Peyer's patch (tissue), 4 donors: Measurements from ENCODE around the gene GPR162. TPM values are rescaled to one million over a fixed set of nuclear protein-coding genes. Genes with fewer than 3 reads are reported as not detected.

Experiments
- DNase-seq, 3 donors: peaks; one replicate each; pipeline ENCODE4 v3.0.0-alpha.2; 2017 to 2019
- H3K27ac ChIP-seq, 4 donors: fragments of 200-600 bp; sonication (generic); one replicate each; pipeline ENCODE4 v1.5.1; 2016 to 2019
- H3K27me3 ChIP-seq, 2 donors: fragments of 200-600 bp; sonication (generic); one replicate each; pipeline ENCODE4 v1.5.1; 2019
- H3K36me3 ChIP-seq, 3 donors: fragments of 200-600 bp; sonication (generic); one replicate each; pipeline ENCODE4 v1.5.1; 2016 to 2019
- H3K4me1 ChIP-seq, 4 donors: fragments of 200-600 bp; sonication (generic); one replicate each; pipeline ENCODE4 v1.5.1; 2016 to 2019
- H3K4me3 ChIP-seq, 4 donors: fragments of 200-600 bp; sonication (generic); 1 replicate in 3 of 4; 2 replicates in 1 of 4; pipeline ENCODE4 v1.5.1; 2016 to 2019; ENCODE audit warnings: mild to moderate bottlenecking in 1 of 4
- H3K9me3 ChIP-seq, 4 donors: fragments of 200-600 bp; sonication (generic); one replicate each; pipeline ENCODE4 v1.5.1; 2016 to 2019; ENCODE audit warnings: mild to moderate bottlenecking in 1 of 4
- POLR2A ChIP-seq, 2 donors: fragments of 450-650 bp; IDR thresholded peaks; one replicate each; pipeline ENCODE4 v1.5.1; 2017; ENCODE audit warnings: antibody characterized with exemption in 2 of 2, mild to moderate bottlenecking in 2 of 2, moderate library complexity in 2 of 2
- total RNA-seq, 4 donors: library from RNA; depleted of rRNA; stranded (reverse); fragments of >200 nt; gene quantifications; one replicate each; pipeline ENCODE4 v1.1.0, GENCODE V29; 2016
- TF ChIP-seq, protein P1 (sequence below), 6 experiments: fragments of 450-650 bp in 4 of 6; fragments of 200-600 bp in 2 of 6; sonication (generic) in 1 of 6; IDR thresholded peaks; one replicate each; pipeline ENCODE4 v1.5.1; 2017 to 2019; ENCODE audit warnings: antibody characterized with exemption in 6 of 6, mild to moderate bottlenecking in 3 of 6, moderate library complexity in 1 of 6

GPR162 gene
- total RNA-seq, 4 donors from 2014 or later = 2.5 to 11.6 (median 4.1) TPM; not detected in 1

DNA sequence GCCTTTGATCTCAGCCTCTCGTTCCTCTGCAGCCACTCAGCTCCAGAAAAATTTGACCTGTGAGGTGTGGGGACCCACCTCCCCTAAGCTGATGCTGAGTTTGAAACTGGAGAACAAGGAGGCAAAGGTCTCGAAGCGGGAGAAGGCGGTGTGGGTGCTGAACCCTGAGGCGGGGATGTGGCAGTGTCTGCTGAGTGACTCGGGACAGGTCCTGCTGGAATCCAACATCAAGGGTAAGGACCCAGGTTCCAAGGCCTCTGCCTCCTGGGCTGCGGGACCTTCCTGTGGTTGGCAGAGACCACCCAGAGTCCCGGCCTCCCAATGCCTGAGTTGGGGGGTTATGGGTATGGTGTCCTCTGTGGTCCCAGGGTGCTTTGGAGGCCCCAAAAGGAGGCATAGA lies 4.5 kb upstream of the GPR162 start:
- no peak overlapping the region for H3K27ac ChIP-seq
- no peaks in the 10 kb centered on the region for H3K4me1 ChIP-seq
- DNase-seq = no peak
- no peaks in the 10 kb centered on the region for H3K9me3 ChIP-seq
- H3K36me3 ChIP-seq = no peaks in the 10 kb centered on the region
- no peaks in the 10 kb centered on the region for H3K27me3 ChIP-seq
- no peak for TF ChIP-seq POLR2A (IDR thresholded peaks at IDR 0.05)
- TF ChIP-seq, protein P1, sequence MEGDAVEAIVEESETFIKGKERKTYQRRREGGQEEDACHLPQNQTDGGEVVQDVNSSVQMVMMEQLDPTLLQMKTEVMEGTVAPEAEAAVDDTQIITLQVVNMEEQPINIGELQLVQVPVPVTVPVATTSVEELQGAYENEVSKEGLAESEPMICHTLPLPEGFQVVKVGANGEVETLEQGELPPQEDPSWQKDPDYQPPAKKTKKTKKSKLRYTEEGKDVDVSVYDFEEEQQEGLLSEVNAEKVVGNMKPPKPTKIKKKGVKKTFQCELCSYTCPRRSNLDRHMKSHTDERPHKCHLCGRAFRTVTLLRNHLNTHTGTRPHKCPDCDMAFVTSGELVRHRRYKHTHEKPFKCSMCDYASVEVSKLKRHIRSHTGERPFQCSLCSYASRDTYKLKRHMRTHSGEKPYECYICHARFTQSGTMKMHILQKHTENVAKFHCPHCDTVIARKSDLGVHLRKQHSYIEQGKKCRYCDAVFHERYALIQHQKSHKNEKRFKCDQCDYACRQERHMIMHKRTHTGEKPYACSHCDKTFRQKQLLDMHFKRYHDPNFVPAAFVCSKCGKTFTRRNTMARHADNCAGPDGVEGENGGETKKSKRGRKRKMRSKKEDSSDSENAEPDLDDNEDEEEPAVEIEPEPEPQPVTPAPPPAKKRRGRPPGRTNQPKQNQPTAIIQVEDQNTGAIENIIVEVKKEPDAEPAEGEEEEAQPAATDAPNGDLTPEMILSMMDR (IDR thresholded peaks at IDR 0.05) = no peak
- no peak overlapping the region for H3K4me3 ChIP-seq

- TF ChIP-seq, protein P1 (IDR thresholded peaks at IDR 0.05) = no peak
- TF ChIP-seq POLR2A (IDR thresholded peaks at IDR 0.05) = no peak
- H3K4me1 ChIP-seq = no peaks in the 10 kb centered on the region
- H3K4me3 ChIP-seq = no peak overlapping the region
- no peak for DNase-seq
- H3K9me3 ChIP-seq = no peaks in the 10 kb centered on the region
- H3K36me3 ChIP-seq = no peaks in the 10 kb centered on the region
- H3K27ac ChIP-seq = no peak overlapping the region
- H3K27me3 ChIP-seq = no peaks in the 10 kb centered on the region
Observed at GRCh38 chr12:6817662-6818157, 3.9 kb upstream of the GPR162 start.

DNA sequence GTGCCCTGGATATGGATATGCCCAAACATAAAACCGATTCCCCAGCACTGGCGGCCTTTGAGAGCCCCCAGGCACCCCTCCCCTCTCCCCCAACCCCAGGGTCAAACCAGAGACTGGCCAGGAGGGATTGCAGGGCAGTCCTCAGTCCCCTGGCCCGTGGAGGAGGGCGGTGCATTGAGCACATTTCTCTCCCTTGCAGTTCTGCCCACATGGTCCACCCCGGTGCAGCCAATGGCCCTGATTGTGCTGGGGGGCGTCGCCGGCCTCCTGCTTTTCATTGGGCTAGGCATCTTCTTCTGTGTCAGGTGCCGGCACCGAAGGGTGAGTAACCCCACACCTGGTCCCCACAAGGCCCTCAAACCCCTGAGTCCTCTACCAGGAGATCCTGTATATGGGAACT lies 3.4 kb upstream of the GPR162 start:
- DNase-seq = peak in 1 of 3 donors; percentile 54
- no peaks in the 10 kb centered on the region for H3K9me3 ChIP-seq

GRCh38 chr12:6818645-6819044 lies 3.0 kb upstream of the GPR162 start:
- Histone ChIP-seq H3K4me1 (no peaks in the 10 kb centered on the region), H3K9me3 (no peaks in the 10 kb centered on the region), H3K27ac (no peak overlapping the region), H3K27me3 (no peaks in the 10 kb centered on the region), H3K4me3 (no peak overlapping the region), H3K36me3 (no peaks in the 10 kb centered on the region)
- TF ChIP-seq POLR2A (IDR thresholded peaks at IDR 0.05) = no peak
- TF ChIP-seq, protein P1 (IDR thresholded peaks at IDR 0.05) = no peak
- DNase-seq = no peak

More for the DNA sequence above, 3.4 kb upstream of the GPR162 start:
- Histone ChIP-seq H3K27ac (no peak overlapping the region), H3K4me1 (no peaks in the 10 kb centered on the region), H3K27me3 (no peaks in the 10 kb centered on the region), H3K36me3 (no peaks in the 10 kb centered on the region), H3K4me3 (no peak overlapping the region)
- no peak for TF ChIP-seq POLR2A (IDR thresholded peaks at IDR 0.05)
- TF ChIP-seq, protein P1 (IDR thresholded peaks at IDR 0.05) = no peak

- no peaks in the 10 kb centered on the region for H3K4me1 ChIP-seq
- TF ChIP-seq, protein P1 (IDR thresholded peaks at IDR 0.05) = no peak
- TF ChIP-seq POLR2A (IDR thresholded peaks at IDR 0.05) = no peak
- no peak overlapping the region for H3K27ac ChIP-seq
- H3K36me3 ChIP-seq = no peaks in the 10 kb centered on the region
- no peaks in the 10 kb centered on the region for H3K9me3 ChIP-seq
- no peak overlapping the region for H3K4me3 ChIP-seq
- H3K27me3 ChIP-seq = no peaks in the 10 kb centered on the region
- DNase-seq = no peak
Observed at GRCh38 chr12:6819106-6820030, 2.3 kb upstream of the GPR162 start.
